ENCODE measurements around the gene TRIM7. TPM values are rescaled to one million over a fixed set of nuclear protein-coding genes. Genes with fewer than 3 reads are reported as not detected.

Gene TRIM7
- total and polyA plus RNA-seq, 9 of the 15 experiments (the other 6 are each of a cell fraction or from before 2014, with no cell fraction given) = 2.6 to 14.9 (median 8.9) TPM

DNA sequence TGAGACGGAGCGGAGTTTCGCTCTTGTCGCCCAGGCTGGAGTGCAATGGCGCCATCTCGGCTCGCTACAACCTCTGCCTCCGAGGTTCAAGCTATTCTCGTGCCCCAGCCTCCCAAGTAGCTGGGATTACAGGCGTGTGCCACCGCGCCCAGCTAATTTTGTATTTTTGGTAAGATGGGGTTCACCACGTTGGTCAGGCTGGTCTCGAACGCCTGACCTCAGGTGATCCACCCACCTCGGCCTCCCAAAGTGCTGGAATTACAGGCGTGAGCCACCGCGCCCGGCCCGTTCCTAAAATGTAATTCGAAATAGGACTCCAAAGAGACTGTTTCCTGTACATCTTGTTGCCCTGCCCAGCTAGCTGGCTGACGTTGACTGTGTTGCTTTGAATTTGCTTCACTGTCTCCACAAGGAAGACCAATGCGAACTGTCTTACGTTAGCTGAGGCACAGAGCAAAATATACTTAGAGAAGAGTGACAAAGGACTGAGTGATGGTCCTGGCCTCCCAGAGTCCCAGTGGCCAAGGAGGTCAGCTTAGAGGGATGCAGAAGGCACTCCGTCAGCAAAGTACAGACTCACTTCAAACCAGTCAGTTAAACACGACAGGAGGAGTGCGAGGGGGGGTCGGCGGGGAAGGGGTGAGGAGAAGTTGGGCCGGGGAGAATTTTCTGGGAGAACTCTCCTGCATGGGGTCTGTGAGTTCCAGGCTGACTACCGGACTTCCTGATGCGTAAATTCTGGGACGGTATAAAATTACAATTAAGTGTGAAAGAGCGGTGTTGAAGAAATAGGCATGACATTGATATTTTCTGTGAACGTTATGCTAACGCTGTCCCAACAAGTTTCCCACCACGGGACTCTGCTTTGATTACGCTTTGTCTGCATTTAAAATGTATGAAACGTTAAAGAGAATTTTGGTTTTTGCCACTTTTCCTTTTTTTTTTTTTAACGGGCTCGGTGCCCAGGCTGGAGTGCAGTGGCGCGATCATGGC is 11.3 kb upstream of the TRIM7 start (continued):
- TF ChIP-seq, protein P1, sequence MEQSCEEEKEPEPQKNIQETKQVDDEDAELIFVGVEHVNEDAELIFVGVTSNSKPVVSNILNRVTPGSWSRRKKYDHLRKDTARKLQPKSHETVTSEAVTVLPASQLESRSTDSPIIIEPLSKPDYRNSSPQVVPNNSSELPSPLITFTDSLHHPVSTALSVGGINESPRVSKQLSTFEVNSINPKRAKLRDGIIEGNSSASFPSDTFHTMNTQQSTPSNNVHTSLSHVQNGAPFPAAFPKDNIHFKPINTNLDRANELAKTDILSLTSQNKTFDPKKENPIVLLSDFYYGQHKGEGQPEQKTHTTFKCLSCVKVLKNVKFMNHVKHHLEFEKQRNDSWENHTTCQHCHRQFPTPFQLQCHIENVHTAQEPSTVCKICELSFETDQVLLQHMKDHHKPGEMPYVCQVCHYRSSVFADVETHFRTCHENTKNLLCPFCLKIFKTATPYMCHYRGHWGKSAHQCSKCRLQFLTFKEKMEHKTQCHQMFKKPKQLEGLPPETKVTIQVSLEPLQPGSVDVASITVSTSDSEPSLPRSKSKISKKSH (CRISPR knock-in tag; IDR thresholded peaks at IDR 0.05) = no peak
- TF ChIP-seq WHSC1 (IDR thresholded peaks at IDR 0.05; ENCODE audit: low read length) (no peak), NONO (IDR thresholded peaks at IDR 0.05; ENCODE audit: low read depth in 2 of 2, low read length in 1 of 2) (no peak; a peak in 1 of 4 replicates), TBP (optimal IDR thresholded peaks at IDR 0.05; ENCODE audit: low read depth, low read length) (peak; percentile 96), FOXK1 (CRISPR knock-in tag; IDR thresholded peaks at IDR 0.05; ENCODE audit: borderline replicate concordance) (no peak), MEIS2 (IDR thresholded peaks at IDR 0.05; ENCODE audit: partially characterized antibody) (peak; percentile 48), CREB1 (IDR thresholded peaks at IDR 0.05) (peak; percentile 5; the same call in 1 of the 2 replicates), CREB1 (CRISPR knock-in tag; IDR thresholded peaks at IDR 0.05) (peak; percentile 21; the same call in 1 of the 2 replicates), ATF1 (CRISPR knock-in tag; IDR thresholded peaks at IDR 0.05) (no peak), ATF1 (tag; IDR thresholded peaks at IDR 0.05) (peak; percentile 77), NRF1 (conservative IDR thresholded peaks at IDR 0.05 in 1 of 2, IDR thresholded peaks at IDR 0.05 in 1 of 2) (peak; percentile 28 to 45; a peak in 2 of 4 replicates), RBFOX2 (IDR thresholded peaks at IDR 0.05; ENCODE audit: low read depth, low read length) (peak; percentile 53), HNRNPLL (IDR thresholded peaks at IDR 0.05; ENCODE audit: low read depth, low read length, poor library complexity, severe bottlenecking) (peak; percentile 28), SAFB (IDR thresholded peaks at IDR 0.05; ENCODE audit: borderline replicate concordance, low read depth, low read length) (no peak), ZNF133 (CRISPR knock-in tag; IDR thresholded peaks at IDR 0.05) (no peak), PURB (CRISPR knock-in tag; IDR thresholded peaks at IDR 0.05; ENCODE audit: low read depth) (no peak), ZKSCAN8 (CRISPR knock-in tag; IDR thresholded peaks at IDR 0.05) (no peak)
- TF ChIP-seq, protein P2, sequence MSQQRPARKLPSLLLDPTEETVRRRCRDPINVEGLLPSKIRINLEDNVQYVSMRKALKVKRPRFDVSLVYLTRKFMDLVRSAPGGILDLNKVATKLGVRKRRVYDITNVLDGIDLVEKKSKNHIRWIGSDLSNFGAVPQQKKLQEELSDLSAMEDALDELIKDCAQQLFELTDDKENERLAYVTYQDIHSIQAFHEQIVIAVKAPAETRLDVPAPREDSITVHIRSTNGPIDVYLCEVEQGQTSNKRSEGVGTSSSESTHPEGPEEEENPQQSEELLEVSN (IDR thresholded peaks at IDR 0.05; ENCODE audit: borderline replicate concordance in 1 of 2, extremely low read depth in 1 of 2, insufficient read depth in 1 of 2, insufficient read length in 1 of 2, low read depth in 1 of 2, low read length in 1 of 2, poor library complexity in 1 of 2, severe bottlenecking in 1 of 2) = no peak
- TF ChIP-seq, protein P3, sequence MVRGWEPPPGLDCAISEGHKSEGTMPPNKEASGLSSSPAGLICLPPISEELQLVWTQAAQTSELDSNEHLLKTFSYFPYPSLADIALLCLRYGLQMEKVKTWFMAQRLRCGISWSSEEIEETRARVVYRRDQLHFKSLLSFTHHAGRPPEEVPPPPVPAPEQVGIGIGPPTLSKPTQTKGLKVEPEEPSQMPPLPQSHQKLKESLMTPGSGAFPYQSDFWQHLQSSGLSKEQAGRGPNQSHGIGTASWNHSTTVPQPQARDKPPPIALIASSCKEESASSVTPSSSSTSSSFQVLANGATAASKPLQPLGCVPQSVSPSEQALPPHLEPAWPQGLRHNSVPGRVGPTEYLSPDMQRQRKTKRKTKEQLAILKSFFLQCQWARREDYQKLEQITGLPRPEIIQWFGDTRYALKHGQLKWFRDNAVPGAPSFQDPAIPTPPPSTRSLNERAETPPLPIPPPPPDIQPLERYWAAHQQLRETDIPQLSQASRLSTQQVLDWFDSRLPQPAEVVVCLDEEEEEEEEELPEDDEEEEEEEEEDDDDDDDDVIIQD (CRISPR knock-in tag; IDR thresholded peaks at IDR 0.05) = no peak
- TF ChIP-seq, protein P4, sequence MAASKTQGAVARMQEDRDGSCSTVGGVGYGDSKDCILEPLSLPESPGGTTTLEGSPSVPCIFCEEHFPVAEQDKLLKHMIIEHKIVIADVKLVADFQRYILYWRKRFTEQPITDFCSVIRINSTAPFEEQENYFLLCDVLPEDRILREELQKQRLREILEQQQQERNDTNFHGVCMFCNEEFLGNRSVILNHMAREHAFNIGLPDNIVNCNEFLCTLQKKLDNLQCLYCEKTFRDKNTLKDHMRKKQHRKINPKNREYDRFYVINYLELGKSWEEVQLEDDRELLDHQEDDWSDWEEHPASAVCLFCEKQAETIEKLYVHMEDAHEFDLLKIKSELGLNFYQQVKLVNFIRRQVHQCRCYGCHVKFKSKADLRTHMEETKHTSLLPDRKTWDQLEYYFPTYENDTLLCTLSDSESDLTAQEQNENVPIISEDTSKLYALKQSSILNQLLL (CRISPR knock-in tag; IDR thresholded peaks at IDR 0.05; ENCODE audit: borderline replicate concordance) = no peak
